PC-3 (cell line): ENCODE results near the gene C1QTNF3. TPM values are rescaled to one million over a fixed set of nuclear protein-coding genes. Genes with fewer than 3 reads are reported as not detected.

Experiments used
- ATAC-seq: fragments of 200-7000 bp; cut with Tn5 transposase; 2 replicates; pipeline ENCODE4 v1.9.1; 2020; ENCODE audit warnings: mild to moderate bottlenecking, moderate library complexity
- BruUV-seq: library from RNA; stranded (reverse); fragments of 400-500 nt; replicated peaks from 2 replicates; lab custom pipeline; 2021; lab: Mats Ljungman, UMichigan
- CTCF ChIA-PET: fragments of 300-600 bp; sonication (Branson Sonifier 250); formaldehyde crosslinking; loops from one replicate; lab custom pipeline; 2022; ENCODE audit warnings: antibody characterized with exemption; lab: Charles Lee
- POLR2A ChIA-PET: fragments of 300-600 bp; sonication (Branson Sonifier 250); formaldehyde crosslinking; loops from one replicate; lab custom pipeline; 2022; ENCODE audit warnings: antibody characterized with exemption; ENCODE audit not compliant: unreplicated experiment; lab: Charles Lee
- DNase-seq: peaks from one replicate; pipeline ENCODE4 v3.0.0-alpha.2; 2015
- H2AFZ ChIP-seq: fragments of 300-600 bp; sonication (generic); 2 replicates; pipeline ENCODE4 v1.6.0; 2016; ENCODE audit warnings: antibody characterized with exemption, low read length
- H3F3A ChIP-seq: fragments of 300-600 bp; sonication (generic); one replicate; pipeline ENCODE4 v1.6.0; 2017; ENCODE audit warnings: antibody characterized with exemption, low read length, control low read depth, mild to moderate bottlenecking; ENCODE audit not compliant: unreplicated experiment
- H3K27ac ChIP-seq: fragments of 300-600 bp; sonication (generic); 2 replicates; pipeline ENCODE4 v1.5.1; 2016; ENCODE audit warnings: mild to moderate bottlenecking, low read length
- H3K27me3 ChIP-seq: fragments of 300-600 bp; sonication (generic); 2 replicates; pipeline ENCODE4 v1.6.1; 2016; ENCODE audit warnings: low read length, mixed read lengths
- H3K36me3 ChIP-seq: fragments of 300-600 bp; sonication (generic); 2 replicates; pipeline ENCODE4 v1.6.1; 2016; ENCODE audit warnings: low read depth, mixed run types, low read length, mixed read lengths
- H3K4me1 ChIP-seq: fragments of 300-600 bp; sonication (generic); 2 replicates; pipeline ENCODE4 v1.5.1; 2016; ENCODE audit warnings: low read length; ENCODE audit not compliant: insufficient read depth
- H3K4me2 ChIP-seq: fragments of 300-600 bp; sonication (generic); 2 replicates; pipeline ENCODE4 v1.6.0; 2016; ENCODE audit warnings: low read length
- H3K4me3 ChIP-seq: fragments of 300-600 bp; sonication (generic); 2 replicates; pipeline ENCODE4 v1.5.1; 2016; ENCODE audit warnings: mild to moderate bottlenecking, low read length, mixed read lengths
- H3K79me2 ChIP-seq: fragments of 300-600 bp; sonication (generic); 2 replicates; pipeline ENCODE4 v1.6.1; 2017; ENCODE audit warnings: low read length, mixed read lengths
- H3K9ac ChIP-seq: fragments of 300-600 bp; sonication (generic); 2 replicates; pipeline ENCODE4 v1.6.0; 2016; ENCODE audit warnings: mild to moderate bottlenecking, low read length
- H3K9me2 ChIP-seq: fragments of 300-600 bp; sonication (generic); replicated peaks from 2 replicates; pipeline ENCODE4 v1.6.1; 2016; ENCODE audit warnings: mixed run types, low read length, mixed read lengths
- H3K9me3 ChIP-seq: fragments of 300-600 bp; sonication (generic); 2 replicates; pipeline ENCODE4 v1.6.1; 2016; ENCODE audit warnings: low read length, mixed read lengths
- H4K20me1 ChIP-seq: fragments of 300-600 bp; sonication (generic); 2 replicates; pipeline ENCODE4 v1.6.1; 2016; ENCODE audit warnings: low read length, mixed read lengths
- CTCF ChIP-seq: fragments of 300-600 bp; sonication (generic); conservative IDR thresholded peaks from 2 replicates; pipeline ENCODE4 v1.5.1; 2017; ENCODE audit warnings: antibody characterized with exemption, low read depth, mild to moderate bottlenecking, low read length
- EZH2 ChIP-seq: fragments of 300-600 bp; sonication (generic); IDR thresholded peaks from one replicate; pipeline ENCODE4 v1.6.1; 2017; ENCODE audit warnings: antibody characterized with exemption, mild to moderate bottlenecking, low read length; ENCODE audit not compliant: unreplicated experiment
- EZH2phosphoT487 ChIP-seq: fragments of 300-600 bp; sonication (generic); IDR thresholded peaks from 2 replicates; pipeline ENCODE4 v1.6.1; 2018; ENCODE audit warnings: mild to moderate bottlenecking, antibody characterized with exemption, low read length, borderline replicate concordance
- intact Hi-C: fragments of 100-400 bp; cut with micrococcal nuclease; formaldehyde crosslinking; loops from 2 replicates; pipeline ENCODE4 v1.9.0; 2023
- total RNA-seq: library from RNA; depleted of rRNA; stranded (reverse); fragments of >200 nt; gene quantifications from 2 replicates; pipeline ENCODE4 v1.2.3, GENCODE V29; 2014

C1QTNF3 gene
- total RNA-seq, 1 experiment from 2014 or later = 1.1 TPM

- CTCF ChIA-PET = no interaction called here
- ATAC-seq = no peak
- BruUV-seq = no TSS peak
These were observed 50.1 kb downstream of the C1QTNF3 start for GRCh38 chr5:33992864-33993263.

GRCh38 chr5:33985447-33985846, 57.6 kb downstream of the C1QTNF3 start:
- ATAC-seq = no peak
- Histone ChIP-seq H3K27me3 (no peaks in the 10 kb centered on the region), H3K9me3 (no peaks in the 10 kb centered on the region), H3K4me1 (no peaks in the 10 kb centered on the region), H2AFZ (no peak overlapping the region), H3K9ac (no peak overlapping the region), H3K4me3 (no peak overlapping the region), H3K4me2 (no peak overlapping the region), H3F3A (no peaks in the 10 kb centered on the region), H4K20me1 (no peaks in the 10 kb centered on the region), H3K9me2 (no peaks in the 10 kb centered on the region), H3K27ac (no peak overlapping the region), H3K36me3 (peaks cover 18% of the 10 kb centered on the region), H3K79me2 (no peaks in the 10 kb centered on the region)
- intact Hi-C loops = no loop called here
- CTCF ChIA-PET = no interaction called here
- TF ChIP-seq CTCF = no peak
- no peak for TF ChIP-seq EZH2
- no peak for TF ChIP-seq EZH2phosphoT487
- BruUV-seq = no TSS peak
- no peak for DNase-seq
- POLR2A ChIA-PET = no interaction called here

More at GRCh38 chr5:33992864-33993263, 50.1 kb downstream of the C1QTNF3 start:
- no peak overlapping the region for H2AFZ ChIP-seq
- H3K4me1 ChIP-seq = peaks cover 5% of the 10 kb centered on the region
- no peaks in the 10 kb centered on the region for H3F3A ChIP-seq
- peaks cover 11% of the 10 kb centered on the region for H3K36me3 ChIP-seq
- H3K79me2 ChIP-seq = no peaks in the 10 kb centered on the region
- no peaks in the 10 kb centered on the region for H4K20me1 ChIP-seq
- no peak overlapping the region for H3K9ac ChIP-seq
- no peak overlapping the region for H3K4me2 ChIP-seq
- no peak for DNase-seq
- H3K27me3 ChIP-seq = no peaks in the 10 kb centered on the region
- intact Hi-C loops = no loop called here
- POLR2A ChIA-PET = no interaction called here
- H3K9me3 ChIP-seq = no peaks in the 10 kb centered on the region
- H3K27ac ChIP-seq = no peak overlapping the region
- H3K9me2 ChIP-seq = no peaks in the 10 kb centered on the region
- no peak for TF ChIP-seq CTCF
- no peak for TF ChIP-seq EZH2phosphoT487
- H3K4me3 ChIP-seq = no peak overlapping the region

- intact Hi-C loops = no loop called here
- ChIA-PET CTCF (no interaction called here), POLR2A (no interaction called here)
- Histone ChIP-seq H3K9me2 (no peaks in the 10 kb centered on the region), H3K79me2 (no peaks in the 10 kb centered on the region), H3K27me3 (no peaks in the 10 kb centered on the region), H4K20me1 (no peaks in the 10 kb centered on the region), H3K9me3 (no peaks in the 10 kb centered on the region), H3K4me3 (no peak within 1 kb of the TSS), H3K9ac (no peak within 1 kb of the TSS), H3K36me3 (peaks cover 18% of the 10 kb centered on the region), H3K4me1 (no peaks in the 10 kb centered on the region), H3F3A (no peaks in the 10 kb centered on the region), H3K4me2 (no peak within 1 kb of the TSS), H2AFZ (no peak within 1 kb of the TSS), H3K27ac (no peak within 1 kb of the TSS)
- TF ChIP-seq EZH2 (no peak), CTCF (no peak), EZH2phosphoT487 (no peak)
- no TSS peak for BruUV-seq
- no peak for ATAC-seq
- DNase-seq = no peak
These were observed 58.3 kb downstream of the C1QTNF3 start, which contains the start of gene SLC45A2 for GRCh38 chr5:33984671-33985124. Gene SLC45A2 (minus strand): TSS chr5:33984693. CDS start chr5:33984583, 110 bp downstream.
